ENCODE data around the gene THBS2. TPM values are rescaled to one million over a fixed set of nuclear protein-coding genes. Genes with fewer than 3 reads are reported as not detected.
A peak's percentile ranks its signal among the peaks of the same experiment; 100 is the strongest.

Gene THBS2
- total and polyA plus RNA-seq, 2 of the 4 experiments (the other 2 are of a cell fraction): 97.3 to 113 TPM

- peak; percentile 72 for ATAC-seq (ENCODE audit: low read depth)
- Histone ChIP-seq H3K4me1 (ENCODE audit: control insufficient read depth, insufficient read depth, low read length) (peaks cover 14% of the 10 kb centered on the region), H2BK20ac (ENCODE audit: low read depth, low read length) (peak overlapping the region; percentile 80), H2AK5ac (ENCODE audit: low read depth, low read length) (peak overlapping the region; percentile 72; the same call in 1 of the 2 replicates), H3K27me3 (ENCODE audit: control insufficient read depth, insufficient read depth, low read length) (no peaks in the 10 kb centered on the region), H3K23ac (ENCODE audit: low read depth, low read length) (peak overlapping the region; percentile 64; the same call in 1 of the 2 replicates), H3K9me3 (ENCODE audit: control insufficient read depth, insufficient read depth, low read length) (no peaks in the 10 kb centered on the region), H2BK120ac (ENCODE audit: low read depth, low read length) (peak overlapping the region; percentile 91), H4K20me1 (ENCODE audit: insufficient read depth, low read length) (no peaks in the 10 kb centered on the region), H2AFZ (replicated peaks; ENCODE audit: low read length, poor library complexity) (peak overlapping the region; percentile 79), H3K4me3 (ENCODE audit: insufficient read depth, low read depth, low read length) (no peak overlapping the region), H3K9me1 (ENCODE audit: insufficient read depth, low read length) (no peaks in the 10 kb centered on the region; the same call in none of the 2 replicates), H3K4ac (ENCODE audit: low read depth, low read length) (peak overlapping the region; percentile 87), H3K18ac (ENCODE audit: low read depth, low read length) (peak overlapping the region; percentile 89), H4K91ac (ENCODE audit: insufficient read depth, low read depth, low read length) (peak overlapping the region; percentile 88), H2BK5ac (ENCODE audit: low read depth, low read length, poor library complexity, severe bottlenecking) (peak overlapping the region; percentile 82), H3K56ac (ENCODE audit: extremely low read depth, insufficient read depth, low read length) (peak overlapping the region; percentile 3), H3K14ac (replicated peaks; ENCODE audit: low read depth, low read length) (peak overlapping the region; percentile 47), H2AK9ac (replicated peaks; ENCODE audit: low read depth, low read length, poor library complexity) (peak overlapping the region; percentile 80), H3K4me2 (ENCODE audit: low read depth, low read length) (peak overlapping the region; percentile 38), H3K27ac (ENCODE audit: insufficient read depth, low read length) (peak overlapping the region; percentile 81), H4K8ac (ENCODE audit: low read depth in 2 of 2, low read length in 2 of 2) (peak overlapping the region; percentile 66 to 83; a peak in 3 of 4 replicates), H3K79me1 (ENCODE audit: low read depth in 1 of 2, low read length in 2 of 2) (no peaks in the 10 kb centered on the region), H4K5ac (ENCODE audit: low read depth, low read length) (peak overlapping the region; percentile 65), H3K36me3 (ENCODE audit: control insufficient read depth, insufficient read depth, low read length) (no peaks in the 10 kb centered on the region), H3K9ac (ENCODE audit: low read depth, low read length) (peak overlapping the region; percentile 20), H2BK15ac (ENCODE audit: low read depth, low read length) (peak overlapping the region; percentile 10; the same call in 2 of the 3 replicates)
- 25% methylated on average over 4 of the region's 11 CpGs; no CpG with 5 or more reads in 1 of the 2 experiments for WGBS, 2 experiments (ENCODE audit: extremely low coverage in 2 of 2, insufficient read length in 1 of 2)
- ChIA-PET CTCF (interaction anchor here (1.3 kb wide), 1 partner anchor 335 kb away, joined by 3 read pairs; no protein-coding TSS in a partner anchor), POLR2A (ENCODE audit: unreplicated experiment) (no interaction called here)
- intact Hi-C loops (cut with micrococcal nuclease): loop anchor here (5.0 kb wide), 1 partner anchor 335 kb away; no protein-coding TSS in a partner anchor
- dilution Hi-C loops (cut with HindIII; ENCODE audit: low sequenced_read_pairs, unreplicated experiment): no loop called here
- in situ Hi-C loops (cut with MboI; ENCODE audit: low sequenced_read_pairs): no loop called here
- TF ChIP-seq FOS (IDR thresholded peaks at IDR 0.05; ENCODE audit: low read depth, low read length): peak; percentile 95
- no peak for TF ChIP-seq RAD21 (IDR thresholded peaks at IDR 0.05; ENCODE audit: low read length)
- no peak for TF ChIP-seq USF2 (IDR thresholded peaks at IDR 0.05; ENCODE audit: low read depth, low read length)
- no peak for TF ChIP-seq POLR2A (IDR thresholded peaks at IDR 0.05; ENCODE audit: low read depth, low read length)
- TF ChIP-seq SMC3 (IDR thresholded peaks at IDR 0.05; ENCODE audit: low read depth, low read length): no peak
- no peak for TF ChIP-seq CTCF (conservative IDR thresholded peaks at IDR 0.05; ENCODE audit: low read depth, low read length)
- no peak for TF ChIP-seq MXI1 (IDR thresholded peaks at IDR 0.05; ENCODE audit: borderline replicate concordance, low read depth, low read length)
- TF ChIP-seq MAZ (IDR thresholded peaks at IDR 0.05; ENCODE audit: borderline replicate concordance, low read depth, low read length): peak; percentile 66; the same call in 1 of the 2 replicates
- peak; percentile 30 for TF ChIP-seq RCOR1 (IDR thresholded peaks at IDR 0.05; ENCODE audit: insufficient replicate concordance, low read length)
- peak; percentile 100 for TF ChIP-seq CEBPB (IDR thresholded peaks at IDR 0.05; ENCODE audit: low read depth, low read length)
- no peak for TF ChIP-seq NFE2L2 (IDR thresholded peaks at IDR 0.05; ENCODE audit: low read depth, low read length)
- TF ChIP-seq BHLHE40 (IDR thresholded peaks at IDR 0.05; ENCODE audit: low read depth, low read length): peak; percentile 22; the same call in 1 of the 2 replicates
- no peak for TF ChIP-seq CHD1 (IDR thresholded peaks at IDR 0.05; ENCODE audit: low read depth, low read length)
- no TSS peak for BruUV-seq (replicated peaks)
- DNase-seq: peak; percentile 97
These were observed 38.9 kb upstream of the THBS2 start for GRCh38 chr6:169292338-169293124.
